Neural progenitor cell (in vitro differentiated cells): ENCODE data around the gene IL17REL. TPM values are rescaled to one million over a fixed set of nuclear protein-coding genes. Genes with fewer than 3 reads are reported as not detected.

ENCODE experiments used
- DNase-seq: peaks from one replicate; pipeline ENCODE4 v3.0.0-alpha.2; 2016; ENCODE audit warnings: low spot score
- H2AFZ ChIP-seq: fragments of 200-600 bp; sonication (generic); replicated peaks from 2 replicates; pipeline ENCODE4 v1.6.1; 2016; ENCODE audit warnings: antibody characterized with exemption
- H3F3A ChIP-seq: fragments of 200-600 bp; sonication (generic); 2 replicates; pipeline ENCODE4 v1.6.1; 2016; ENCODE audit warnings: antibody characterized with exemption, low read depth
- H3K27ac ChIP-seq: fragments of 200-600 bp; sonication (generic); 2 replicates; pipeline ENCODE4 v1.5.1; 2016; ENCODE audit warnings: mild to moderate bottlenecking
- H3K27me3 ChIP-seq: fragments of 200-600 bp; sonication (generic); 2 replicates; pipeline ENCODE4 v1.6.1; 2016; ENCODE audit warnings: mild to moderate bottlenecking, moderate library complexity
- H3K36me3 ChIP-seq: fragments of 200-600 bp; sonication (generic); 2 replicates; pipeline ENCODE4 v1.5.1; 2016
- H3K4me1 ChIP-seq: fragments of 200-600 bp; sonication (generic); 2 replicates; pipeline ENCODE4 v1.6.1; 2016; ENCODE audit warnings: mixed run types
- H3K4me2 ChIP-seq: fragments of 200-600 bp; sonication (generic); 2 replicates; pipeline ENCODE4 v1.6.1; 2016
- H3K4me3 ChIP-seq: fragments of 200-600 bp; sonication (generic); 2 replicates; pipeline ENCODE4 v1.5.1; 2016
- H3K79me2 ChIP-seq: fragments of 200-600 bp; sonication (generic); 2 replicates; pipeline ENCODE4 v1.6.1; 2016; ENCODE audit warnings: low read depth
- H3K9ac ChIP-seq: fragments of 200-600 bp; sonication (generic); 2 replicates; pipeline ENCODE4 v1.6.1; 2016
- H3K9me3 ChIP-seq: fragments of 200-600 bp; sonication (generic); 2 replicates; pipeline ENCODE4 v1.5.1; 2016; ENCODE audit warnings: low read depth
- H4K20me1 ChIP-seq: fragments of 200-600 bp; sonication (generic); 2 replicates; pipeline ENCODE4 v1.6.1; 2016; ENCODE audit warnings: low read depth
- H3K27ac Mint-ChIP-seq: 3 replicates; pipeline ENCODE4 v1.8.0; 2021; ENCODE audit warnings: mixed read lengths
- H3K27me3 Mint-ChIP-seq: 2 replicates; pipeline ENCODE4 v1.8.0; 2022; ENCODE audit warnings: low read depth, mild to moderate bottlenecking, inconsistent platforms, moderate library complexity, mixed read lengths; ENCODE audit not compliant: insufficient read depth
- H3K36me3 Mint-ChIP-seq: 3 replicates; pipeline ENCODE4 v1.8.0; 2021; ENCODE audit warnings: mixed read lengths
- H3K4me1 Mint-ChIP-seq: 3 replicates; pipeline ENCODE4 v1.8.0; 2021; ENCODE audit warnings: mixed read lengths
- H3K4me3 Mint-ChIP-seq: 3 replicates; pipeline ENCODE4 v1.8.0; 2021; ENCODE audit warnings: mild to moderate bottlenecking, moderate library complexity, mixed read lengths
- H3K9me3 Mint-ChIP-seq: 3 replicates; pipeline ENCODE4 v1.8.0; 2020; ENCODE audit warnings: mixed read lengths
- EZH2 ChIP-seq: fragments of 200-600 bp; sonication (generic); IDR thresholded peaks from 2 replicates; pipeline ENCODE4 v1.6.1; 2017; ENCODE audit warnings: antibody characterized with exemption, mild to moderate bottlenecking, moderate library complexity
- EZH2phosphoT487 ChIP-seq: fragments of 200-600 bp; sonication (generic); IDR thresholded peaks from 2 replicates; pipeline ENCODE4 v1.6.1; 2017; ENCODE audit warnings: antibody characterized with exemption
- total RNA-seq: library from RNA; depleted of rRNA; stranded (reverse); fragments of >200 nt; gene quantifications from 2 replicates; pipeline ENCODE4 v1.2.3, GENCODE V29; 2015; ENCODE audit warnings: low replicate concordance
- TF ChIP-seq, protein P1 (sequence below): fragments of 200-600 bp; sonication (generic); IDR thresholded peaks from 2 replicates; pipeline ENCODE4 v1.5.1; 2017; ENCODE audit warnings: antibody characterized with exemption, mild to moderate bottlenecking

IL17REL gene
- total RNA-seq, 1 donor from 2014 or later = not detected

- no peak overlapping the region for H2AFZ ChIP-seq
- H3K4me1 ChIP-seq = no peaks in the 10 kb centered on the region
- no peak overlapping the region for H3K9ac ChIP-seq
- H3K27me3 ChIP-seq = peaks cover 30% of the 10 kb centered on the region
- peaks cover 9% of the 10 kb centered on the region for H3K4me1 Mint-ChIP-seq
- H3K36me3 Mint-ChIP-seq = no peaks in the 10 kb centered on the region
- no peak for DNase-seq
- no peak overlapping the region for H3K4me3 Mint-ChIP-seq
- H3K27ac ChIP-seq = no peak overlapping the region
- H3K27ac Mint-ChIP-seq = no peak overlapping the region
- no peaks in the 10 kb centered on the region for H3K79me2 ChIP-seq
- TF ChIP-seq EZH2 = no peak
- no peak for TF ChIP-seq EZH2phosphoT487
- TF ChIP-seq, protein P1, sequence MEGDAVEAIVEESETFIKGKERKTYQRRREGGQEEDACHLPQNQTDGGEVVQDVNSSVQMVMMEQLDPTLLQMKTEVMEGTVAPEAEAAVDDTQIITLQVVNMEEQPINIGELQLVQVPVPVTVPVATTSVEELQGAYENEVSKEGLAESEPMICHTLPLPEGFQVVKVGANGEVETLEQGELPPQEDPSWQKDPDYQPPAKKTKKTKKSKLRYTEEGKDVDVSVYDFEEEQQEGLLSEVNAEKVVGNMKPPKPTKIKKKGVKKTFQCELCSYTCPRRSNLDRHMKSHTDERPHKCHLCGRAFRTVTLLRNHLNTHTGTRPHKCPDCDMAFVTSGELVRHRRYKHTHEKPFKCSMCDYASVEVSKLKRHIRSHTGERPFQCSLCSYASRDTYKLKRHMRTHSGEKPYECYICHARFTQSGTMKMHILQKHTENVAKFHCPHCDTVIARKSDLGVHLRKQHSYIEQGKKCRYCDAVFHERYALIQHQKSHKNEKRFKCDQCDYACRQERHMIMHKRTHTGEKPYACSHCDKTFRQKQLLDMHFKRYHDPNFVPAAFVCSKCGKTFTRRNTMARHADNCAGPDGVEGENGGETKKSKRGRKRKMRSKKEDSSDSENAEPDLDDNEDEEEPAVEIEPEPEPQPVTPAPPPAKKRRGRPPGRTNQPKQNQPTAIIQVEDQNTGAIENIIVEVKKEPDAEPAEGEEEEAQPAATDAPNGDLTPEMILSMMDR = no peak
- no peak overlapping the region for H3K4me3 ChIP-seq
- H3K4me2 ChIP-seq = no peak overlapping the region
- no peaks in the 10 kb centered on the region for H3K9me3 ChIP-seq
- no peaks in the 10 kb centered on the region for H3K9me3 Mint-ChIP-seq
- peaks cover 11% of the 10 kb centered on the region for H3K27me3 Mint-ChIP-seq
- no peaks in the 10 kb centered on the region for H3K36me3 ChIP-seq
- no peaks in the 10 kb centered on the region for H4K20me1 ChIP-seq
- no peaks in the 10 kb centered on the region for H3F3A ChIP-seq
Measured at GRCh38 chr22:50031189-50032091, 18.9 kb upstream of the IL17REL start.

DNA sequence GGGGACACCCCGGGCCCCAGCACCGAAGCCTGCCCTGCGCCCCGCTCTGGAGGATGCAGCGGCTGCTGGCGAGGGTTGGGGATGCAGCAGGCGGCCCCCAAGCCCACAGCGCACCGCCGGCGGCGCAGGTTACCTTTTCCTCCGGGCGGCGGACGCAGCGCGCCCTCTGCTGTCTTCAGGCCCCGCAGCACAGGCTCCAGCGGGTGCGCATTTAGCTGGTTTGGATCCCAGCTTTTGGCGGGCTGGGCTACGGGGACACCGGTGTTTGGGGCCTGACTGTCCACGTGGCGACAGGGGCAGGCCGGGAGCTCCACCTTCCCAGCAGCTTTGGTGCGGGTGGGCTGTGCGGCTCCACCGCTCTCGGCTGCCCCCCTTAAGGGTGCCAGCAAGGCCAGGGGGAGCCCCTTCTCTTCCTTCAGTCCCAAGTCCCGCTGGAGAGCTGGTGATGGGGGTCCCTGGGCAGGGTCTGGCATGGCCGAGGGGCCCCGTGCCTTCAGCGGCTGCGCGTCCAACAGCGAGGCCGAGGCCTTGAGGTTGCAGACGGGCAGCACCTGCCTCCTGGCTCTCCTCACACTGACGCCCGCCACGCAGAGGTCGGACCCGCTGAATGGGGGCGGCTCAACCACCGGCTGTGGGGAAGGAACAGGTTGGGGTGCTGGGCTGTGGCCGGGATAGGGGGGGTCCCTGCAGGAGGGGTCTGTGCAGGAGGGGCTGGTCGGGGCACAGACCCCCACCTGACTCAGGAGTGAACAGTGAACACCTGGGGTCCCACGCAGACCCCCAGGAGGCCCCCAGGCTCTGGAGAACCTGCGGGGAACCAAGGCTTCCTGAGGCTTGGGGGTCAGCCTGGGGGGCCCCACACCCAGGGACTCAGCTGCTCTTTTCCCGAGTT is 18.0 kb upstream of the IL17REL start:
- Histone ChIP-seq H3K4me1 (no peaks in the 10 kb centered on the region), H3F3A (no peaks in the 10 kb centered on the region), H3K9ac (no peak overlapping the region), H3K4me2 (peak overlapping the region; percentile 78), H2AFZ (peak overlapping the region; percentile 85), H3K79me2 (no peaks in the 10 kb centered on the region), H3K4me3 (peak overlapping the region; percentile 36), H3K27ac (no peak overlapping the region), H3K9me3 (no peaks in the 10 kb centered on the region), H3K27me3 (peaks cover 30% of the 10 kb centered on the region), H3K36me3 (no peaks in the 10 kb centered on the region), H4K20me1 (no peaks in the 10 kb centered on the region)
- TF ChIP-seq EZH2phosphoT487 (peak; percentile 28), EZH2 (peak; percentile 47)
- TF ChIP-seq, protein P1 = peak; percentile 91
- Mint-ChIP-seq H3K27ac (no peak overlapping the region), H3K9me3 (no peaks in the 10 kb centered on the region), H3K27me3 (peaks cover 14% of the 10 kb centered on the region), H3K36me3 (no peaks in the 10 kb centered on the region), H3K4me1 (peaks cover 9% of the 10 kb centered on the region), H3K4me3 (no peak overlapping the region)
- peak; percentile 94 for DNase-seq

- no peak overlapping the region for H3K4me3 ChIP-seq
- H3K36me3 ChIP-seq = no peaks in the 10 kb centered on the region
- H3K79me2 ChIP-seq = no peaks in the 10 kb centered on the region
- peaks cover 18% of the 10 kb centered on the region for H3K27me3 Mint-ChIP-seq
- no peak overlapping the region for H2AFZ ChIP-seq
- H3K9me3 ChIP-seq = no peaks in the 10 kb centered on the region
- H3K4me3 Mint-ChIP-seq = no peak overlapping the region
- DNase-seq = no peak
- no peaks in the 10 kb centered on the region for H4K20me1 ChIP-seq
- no peaks in the 10 kb centered on the region for H3F3A ChIP-seq
- H3K9me3 Mint-ChIP-seq = no peaks in the 10 kb centered on the region
- no peak overlapping the region for H3K27ac ChIP-seq
- H3K27ac Mint-ChIP-seq = no peak overlapping the region
- no peak overlapping the region for H3K4me2 ChIP-seq
- no peaks in the 10 kb centered on the region for H3K4me1 Mint-ChIP-seq
- no peaks in the 10 kb centered on the region for H3K4me1 ChIP-seq
- H3K27me3 ChIP-seq = peaks cover 41% of the 10 kb centered on the region
- TF ChIP-seq EZH2phosphoT487 (no peak), EZH2 (no peak)
- TF ChIP-seq, protein P1 = no peak
- no peaks in the 10 kb centered on the region for H3K36me3 Mint-ChIP-seq
- no peak overlapping the region for H3K9ac ChIP-seq
Measured at GRCh38 chr22:50027639-50028537, 15.3 kb upstream of the IL17REL start.
